ENCODE measurements around the gene PAMR1. TPM values are rescaled to one million over a fixed set of nuclear protein-coding genes. Genes with fewer than 3 reads are reported as not detected.

The PAMR1 gene
- polyA plus RNA-seq, 4 donors = 5.0 to 74.7 (median 15.9) TPM

DNA sequence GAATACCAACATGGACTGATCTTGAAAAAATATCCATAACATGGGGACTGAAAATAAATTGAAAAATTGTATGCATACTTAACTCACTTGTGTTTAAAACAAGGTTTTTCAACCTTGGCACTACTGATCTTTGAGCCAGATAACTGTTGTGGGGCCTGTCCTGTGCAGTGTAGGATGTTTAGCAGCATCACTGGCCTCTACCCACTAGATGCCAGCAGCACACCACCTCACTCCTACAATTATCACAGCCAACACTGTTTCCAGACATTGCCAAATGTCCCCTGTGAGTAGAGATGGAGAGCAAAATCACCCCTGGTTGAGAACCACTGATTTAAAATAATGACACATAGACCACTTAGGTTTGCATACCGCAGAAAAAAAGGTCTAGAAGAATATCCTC is 61.1 kb downstream of the PAMR1 start:
- no peak for DNase-seq (ENCODE audit: low read depth in 4 of 4, low spot score in 3 of 4)

DNA sequence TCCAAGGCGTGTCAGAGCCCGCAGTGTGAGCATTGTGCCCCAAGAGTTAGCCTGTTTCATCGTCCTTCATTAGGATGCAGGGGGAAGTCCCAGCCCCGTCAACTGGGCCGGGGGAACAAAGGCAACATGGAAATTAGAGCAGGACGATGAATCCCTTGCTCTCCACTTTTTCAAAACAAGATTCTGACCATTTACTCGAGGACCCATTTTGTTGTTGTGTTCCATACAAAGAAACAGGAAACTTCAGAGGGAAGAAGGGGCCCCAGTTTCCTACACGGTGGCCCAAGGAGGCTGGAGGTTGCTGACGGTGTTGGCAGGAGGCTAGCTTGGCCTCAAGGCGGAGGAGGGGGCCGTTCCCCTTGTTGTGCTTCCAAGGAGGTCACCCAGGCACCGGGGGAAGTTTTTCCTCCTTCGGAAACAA is 62.1 kb downstream of the PAMR1 start:
- no peak for DNase-seq (ENCODE audit: low read depth in 4 of 4, low spot score in 3 of 4)

DNA sequence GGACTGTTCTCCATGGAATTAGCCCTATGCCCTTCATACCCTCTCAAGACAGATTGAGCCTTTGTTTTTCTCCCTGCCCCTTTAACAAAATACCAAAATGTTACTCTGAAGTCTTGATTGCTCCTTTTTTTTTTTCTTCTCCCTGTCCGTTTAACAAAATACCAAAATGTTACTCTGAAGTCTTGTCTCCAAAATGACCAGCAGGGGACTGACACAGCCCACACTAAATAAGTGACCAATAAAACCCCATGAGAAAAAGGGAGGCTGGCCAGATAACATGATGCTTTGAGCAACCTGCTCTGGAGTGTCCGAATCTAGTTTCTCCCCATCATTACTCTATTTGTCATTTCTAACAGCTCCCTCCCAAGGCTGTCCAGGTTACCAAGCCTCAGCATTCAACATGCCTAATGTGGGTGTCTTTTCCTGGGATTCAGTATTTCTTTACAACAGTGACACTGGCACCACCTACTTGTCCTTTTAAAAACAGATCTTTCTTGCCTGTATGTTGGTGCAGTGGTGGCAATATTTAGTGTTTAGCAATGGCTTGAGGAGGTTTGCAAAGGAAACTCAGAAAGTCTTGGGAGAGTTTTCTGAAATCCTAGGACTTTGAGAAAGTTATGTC is 63.4 kb downstream of the PAMR1 start:
- no peak for DNase-seq (ENCODE audit: low read depth in 4 of 4, low spot score in 3 of 4)

DNA sequence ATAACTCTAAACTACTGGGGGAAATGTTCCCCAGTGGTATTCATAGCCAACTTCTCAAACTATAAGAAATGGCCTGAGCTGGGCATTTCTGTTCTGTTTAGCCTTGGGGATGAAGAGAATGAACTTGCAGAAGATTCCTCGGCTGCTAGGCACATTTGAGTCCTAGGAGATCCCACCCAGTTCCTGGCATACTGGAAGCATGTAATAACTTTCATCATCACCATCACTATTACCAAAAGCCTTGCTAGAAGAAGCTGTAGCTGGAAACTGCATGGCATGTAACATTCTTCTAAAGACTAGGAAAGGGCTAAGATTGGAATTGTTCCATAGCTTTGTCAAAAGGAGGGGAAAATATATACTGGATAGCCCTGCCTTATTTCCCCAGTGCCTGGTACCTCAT is 65.9 kb downstream of the PAMR1 start:
- DNase-seq (ENCODE audit: low read depth in 4 of 4, low spot score in 3 of 4) = no peak

DNA sequence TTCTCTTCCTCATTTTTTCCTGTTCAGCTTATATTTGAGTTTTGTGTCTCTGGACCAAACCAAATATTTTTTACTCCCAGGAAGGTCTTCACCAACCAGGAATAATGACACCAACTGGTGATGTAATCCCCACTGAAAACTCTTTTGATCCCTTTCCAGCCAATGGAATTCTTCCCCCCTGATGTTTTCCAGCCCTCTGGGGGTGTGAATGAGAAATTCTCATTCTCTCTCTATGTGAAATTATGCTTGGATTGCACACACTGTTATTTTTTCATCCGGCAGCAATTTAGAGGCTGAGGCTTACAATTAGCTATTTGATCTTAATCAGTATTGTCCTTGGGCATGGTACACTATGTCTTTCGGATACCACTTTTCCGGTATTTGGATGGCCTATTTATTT is 66.6 kb downstream of the PAMR1 start:
- DNase-seq (ENCODE audit: low read depth in 4 of 4, low spot score in 3 of 4) = no peak

DNA sequence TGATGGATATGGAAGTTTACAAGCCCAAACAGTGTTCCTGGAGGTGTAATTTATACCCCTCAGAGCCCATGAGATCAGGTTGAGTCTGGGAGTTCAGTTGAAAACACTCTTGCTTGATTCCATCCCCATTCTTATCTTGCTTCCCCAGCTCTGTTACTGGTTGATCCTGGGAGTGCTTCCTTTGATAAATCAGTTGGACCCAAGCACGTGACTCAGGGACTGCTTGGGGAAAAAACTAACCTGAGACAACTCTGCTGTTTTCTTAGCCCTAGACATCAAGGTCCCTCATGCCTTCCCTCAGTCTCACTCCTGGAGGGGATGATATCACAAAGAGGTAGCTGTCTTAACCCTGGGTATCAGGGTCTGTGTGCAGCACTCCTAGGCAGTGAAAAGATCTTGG is 71.1 kb downstream of the PAMR1 start:
- DNase-seq (ENCODE audit: low read depth in 4 of 4, low spot score in 3 of 4) = no peak

DNA sequence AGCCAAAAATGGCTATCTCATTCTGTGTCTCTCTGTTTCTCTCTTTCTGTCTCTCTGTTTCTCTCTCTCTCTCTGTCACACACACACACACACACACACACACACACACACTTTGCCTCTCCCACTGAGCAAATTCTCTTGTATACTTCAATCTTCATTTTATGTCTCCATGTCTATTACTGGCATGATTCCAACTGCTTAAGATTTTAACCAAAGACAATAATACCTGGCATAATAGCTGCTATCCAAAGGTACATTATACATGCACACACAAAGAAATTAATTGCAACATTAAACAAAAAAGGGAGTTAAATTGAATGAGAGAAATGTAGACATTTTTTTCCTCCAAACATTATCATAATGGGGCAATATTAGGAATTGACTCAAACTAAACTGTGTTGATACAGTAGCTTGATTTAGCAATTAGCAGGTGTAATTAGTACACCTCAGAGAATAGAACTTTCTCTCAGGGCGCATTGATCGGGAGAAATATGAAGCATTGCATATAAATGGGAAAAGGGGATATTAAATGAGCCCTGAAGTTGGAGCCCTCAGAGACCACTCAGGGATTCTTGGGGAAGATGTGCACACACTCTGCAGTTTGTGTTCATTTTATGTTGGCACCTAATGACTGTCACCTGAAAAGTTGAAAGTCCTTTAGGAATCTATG is 88.7 kb downstream of the PAMR1 start:
- no peak for DNase-seq (ENCODE audit: low read depth in 4 of 4, low spot score in 3 of 4)

DNA sequence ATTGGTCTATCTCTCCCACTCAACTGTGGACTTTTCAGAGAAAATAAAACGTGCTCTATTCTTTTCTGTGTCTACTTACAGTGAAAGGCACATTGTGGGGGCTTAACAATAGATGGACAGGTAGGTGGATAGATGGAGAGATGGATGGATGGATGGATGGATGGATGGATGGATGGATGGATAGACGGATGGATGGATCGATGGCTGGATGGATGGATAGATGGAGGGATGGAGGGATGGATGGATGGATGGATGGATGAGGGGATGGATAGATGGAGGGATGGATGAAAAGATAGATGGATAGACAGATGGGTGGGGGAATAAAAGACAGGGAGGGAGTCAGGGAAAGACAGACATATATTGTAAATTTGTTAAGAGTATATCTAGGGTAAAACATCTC is 91.8 kb downstream of the PAMR1 start:
- DNase-seq (ENCODE audit: low read depth in 4 of 4, low spot score in 3 of 4) = no peak

DNA sequence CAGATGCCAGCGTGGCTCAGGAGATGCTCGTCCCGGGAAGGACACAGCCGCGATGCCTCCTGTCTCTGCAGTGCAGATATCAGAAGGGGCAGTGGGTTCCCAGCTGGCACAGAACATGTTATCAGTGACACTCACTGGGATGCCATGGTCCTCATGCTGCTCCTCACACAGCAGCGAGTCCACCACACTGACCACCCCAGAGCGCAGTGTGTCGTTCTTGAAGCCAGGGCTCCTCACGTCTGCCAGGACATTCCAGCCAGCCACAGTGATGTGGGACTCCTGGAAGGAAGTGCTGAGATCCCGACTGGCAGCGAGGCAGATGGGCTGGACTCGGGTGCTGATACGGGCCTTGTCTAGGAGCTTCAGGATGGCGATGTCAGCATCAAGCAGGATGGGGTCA is 93.0 kb downstream of the PAMR1 start:
- DNase-seq (ENCODE audit: low read depth in 4 of 4, low spot score in 3 of 4) = no peak

DNA sequence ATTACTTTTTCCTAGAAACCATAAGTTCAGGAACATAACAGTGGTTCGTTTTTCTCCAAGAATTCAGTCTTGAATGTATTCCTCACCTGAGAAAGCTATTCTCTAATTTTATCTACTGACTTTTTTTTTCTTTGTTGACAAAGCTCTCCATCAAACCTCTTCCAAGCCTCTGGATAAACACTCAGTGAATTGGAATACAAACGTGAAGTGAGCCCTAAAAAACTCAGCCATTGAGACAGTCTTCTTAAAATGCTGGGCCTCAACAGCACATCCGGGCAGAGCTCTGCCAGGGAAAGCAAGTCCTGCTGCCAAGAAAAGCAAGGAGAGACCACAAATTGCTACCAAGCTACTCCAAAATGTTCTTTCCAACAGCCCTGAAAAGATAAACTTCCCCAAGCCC is 98.3 kb downstream of the PAMR1 start:
- no peak for DNase-seq (ENCODE audit: low read depth in 4 of 4, low spot score in 3 of 4)

DNA sequence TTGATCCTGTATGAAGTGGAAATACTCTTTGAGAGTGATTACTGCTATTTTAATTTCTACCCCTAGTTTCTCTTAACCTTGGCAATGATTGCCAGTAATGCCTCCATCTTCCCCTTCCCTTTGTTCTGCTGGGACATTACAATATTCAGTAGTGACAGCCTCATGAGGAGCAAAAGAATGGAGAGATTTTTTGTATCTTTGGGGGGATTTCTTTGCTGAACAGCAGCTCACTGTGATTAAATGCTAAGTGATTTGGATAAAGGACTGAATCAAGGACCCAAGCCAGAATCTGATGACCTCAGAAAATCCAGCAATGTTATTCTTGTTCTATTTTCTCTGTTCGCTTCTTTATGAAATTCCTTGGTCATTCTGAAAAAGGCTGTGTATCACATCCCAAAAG is 99.1 kb downstream of the PAMR1 start:
- DNase-seq (ENCODE audit: low read depth in 4 of 4, low spot score in 3 of 4) = no peak

DNA sequence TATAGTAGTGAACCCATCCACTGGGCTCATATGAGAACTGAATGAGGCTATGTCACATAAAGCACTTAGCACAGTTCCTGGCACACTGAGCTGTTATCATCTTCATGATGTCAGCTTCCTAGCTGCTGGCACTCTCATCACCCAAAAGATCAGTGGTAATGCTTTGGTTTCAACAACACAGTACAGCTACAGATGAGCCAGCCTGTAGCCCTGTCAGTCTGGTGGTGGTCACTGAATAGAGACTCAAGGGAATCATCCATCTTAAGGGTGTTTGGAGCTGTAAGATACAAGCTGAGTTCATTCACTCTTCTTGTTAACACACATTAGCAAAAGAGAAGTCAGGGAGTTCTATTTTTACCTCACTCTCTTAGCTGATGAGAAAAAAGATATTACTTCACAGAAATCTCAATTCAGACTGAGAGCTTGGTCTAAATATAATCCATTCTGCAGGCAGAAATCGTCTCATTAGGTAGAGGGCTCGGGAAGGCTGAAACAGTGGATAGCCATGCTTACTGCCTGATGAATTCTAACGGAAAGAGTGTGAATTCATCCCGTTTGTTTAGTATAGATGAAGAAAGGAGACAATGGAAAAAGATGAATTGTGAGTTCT is 99.7 kb downstream of the PAMR1 start:
- DNase-seq (ENCODE audit: low read depth in 4 of 4, low spot score in 3 of 4) = no peak

DNA sequence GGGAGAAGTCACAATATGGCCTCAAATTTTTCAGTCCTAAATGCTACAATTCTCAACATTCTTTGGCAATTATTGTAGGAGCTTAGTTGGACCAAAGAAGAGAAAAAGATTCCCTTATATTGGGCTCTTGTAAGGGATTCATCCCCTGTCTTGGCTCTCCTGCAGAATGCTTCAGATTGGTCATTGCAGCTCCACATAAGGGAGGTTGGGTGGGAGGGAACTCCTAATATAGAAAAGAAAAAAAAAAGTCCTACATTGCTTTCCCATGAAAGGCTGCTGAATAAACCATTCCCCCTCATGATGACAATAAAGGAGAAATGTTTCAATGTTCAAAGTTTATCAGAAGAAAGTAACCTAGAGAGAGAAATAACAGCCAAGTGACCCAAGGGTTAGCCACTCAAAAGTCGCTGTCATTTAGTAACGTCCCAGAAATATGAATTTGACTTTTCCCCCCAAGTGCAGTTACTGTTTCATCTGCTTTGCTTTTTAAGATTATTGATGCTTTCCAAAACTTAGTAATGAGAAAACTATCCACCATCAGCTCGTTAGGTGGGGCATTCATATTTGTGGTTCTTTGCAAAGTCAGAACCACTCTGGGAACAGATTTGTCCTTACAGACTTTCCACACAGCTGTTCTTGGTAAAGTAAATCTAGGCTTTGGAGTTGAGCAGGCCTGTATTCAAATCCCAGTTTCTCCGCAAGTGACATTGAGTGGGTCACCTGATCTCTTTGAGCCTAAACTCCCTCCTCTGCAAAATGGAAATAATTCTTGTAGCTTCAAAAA is 101.1 kb downstream of the PAMR1 start:
- no peak for DNase-seq (ENCODE audit: low read depth in 4 of 4, low spot score in 3 of 4)

DNA sequence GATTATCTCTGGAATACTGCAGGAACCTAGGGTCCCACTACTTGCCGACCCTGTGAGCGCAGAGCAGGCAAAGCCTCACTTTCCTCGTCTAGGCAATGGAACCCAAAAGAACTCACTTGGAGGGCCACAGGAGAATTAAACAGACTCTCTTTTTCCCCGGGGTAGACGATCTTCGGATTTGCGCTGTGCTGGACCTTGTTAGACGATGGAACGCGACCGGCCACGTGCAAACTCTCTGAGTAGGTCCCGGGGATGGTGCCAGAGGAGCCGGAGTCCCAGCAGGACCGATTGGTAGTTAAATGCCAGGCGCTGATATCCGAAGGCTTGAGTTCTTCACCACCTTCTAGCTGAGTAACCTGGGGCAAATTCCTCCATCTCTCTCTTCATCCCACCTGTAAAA is 105.0 kb downstream of the PAMR1 start:
- no peak for DNase-seq (ENCODE audit: low read depth in 4 of 4, low spot score in 3 of 4)

DNA sequence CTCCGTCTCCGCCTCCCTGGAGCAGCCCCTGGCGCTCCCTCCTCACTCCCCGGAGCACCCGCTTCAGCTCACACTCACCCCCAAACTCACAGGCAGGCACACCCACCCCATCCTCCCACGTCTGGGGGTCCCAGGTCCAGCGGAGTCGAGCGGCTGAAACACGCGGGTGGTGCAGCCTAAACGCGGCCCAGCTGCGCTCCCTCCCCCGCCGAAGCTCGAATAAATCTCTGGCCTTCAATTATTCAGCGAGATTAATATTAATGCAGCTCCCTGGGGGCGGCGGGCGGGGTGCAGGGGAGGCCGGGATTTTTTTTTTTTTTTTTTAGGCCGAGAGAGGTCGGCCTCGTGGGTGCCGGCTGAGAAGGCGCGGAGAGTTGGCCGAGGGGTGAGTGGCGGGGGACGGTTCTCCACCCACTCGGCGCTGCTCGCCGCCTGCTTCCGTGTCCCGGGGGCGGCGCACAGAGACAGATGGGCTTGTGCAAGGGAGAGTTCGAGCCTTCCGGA is 105.5 kb downstream of the PAMR1 start:
- no peak for DNase-seq (ENCODE audit: low read depth in 4 of 4, low spot score in 3 of 4)

DNA sequence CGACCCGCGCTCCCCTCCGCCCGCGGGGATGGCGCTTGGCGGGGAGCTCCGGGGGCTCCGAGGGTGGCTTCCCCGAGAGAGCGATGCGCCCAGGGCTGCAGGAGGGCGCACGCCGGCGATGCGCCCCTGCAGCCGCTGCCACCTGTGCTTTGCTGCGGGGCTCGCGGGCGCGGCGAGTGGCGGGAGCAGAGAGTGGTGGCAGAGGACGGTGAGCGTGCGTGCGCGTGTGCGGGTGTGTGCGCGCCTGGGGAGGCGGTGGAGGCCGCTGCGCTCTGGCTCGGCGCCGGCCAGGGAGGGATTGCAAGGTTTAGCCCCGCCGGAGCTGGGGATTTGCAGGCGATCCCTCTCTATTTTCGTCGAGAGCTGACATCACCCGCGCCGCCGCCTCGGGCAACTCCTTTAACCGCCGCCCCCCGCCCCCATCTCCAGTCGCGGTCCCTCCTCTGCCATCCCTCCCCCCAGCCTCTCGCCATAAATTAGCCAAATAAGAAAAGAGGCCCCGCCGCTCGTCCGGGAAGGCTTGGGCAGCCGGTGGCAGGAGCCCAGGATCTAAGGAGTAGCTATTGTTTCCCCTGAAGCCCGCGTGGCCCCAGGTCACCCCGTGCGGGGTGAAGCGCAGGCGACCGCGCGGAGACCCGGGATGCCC is 106.1 kb downstream of the PAMR1 start, which contains the start of gene SLC1A2:
SLC1A2 (minus strand) TSS at position 375 of the 646 bp plus-strand sequence. CDS start 592 bp downstream, outside the sequence.
- no peak for DNase-seq (ENCODE audit: low read depth in 4 of 4, low spot score in 3 of 4)

DNA sequence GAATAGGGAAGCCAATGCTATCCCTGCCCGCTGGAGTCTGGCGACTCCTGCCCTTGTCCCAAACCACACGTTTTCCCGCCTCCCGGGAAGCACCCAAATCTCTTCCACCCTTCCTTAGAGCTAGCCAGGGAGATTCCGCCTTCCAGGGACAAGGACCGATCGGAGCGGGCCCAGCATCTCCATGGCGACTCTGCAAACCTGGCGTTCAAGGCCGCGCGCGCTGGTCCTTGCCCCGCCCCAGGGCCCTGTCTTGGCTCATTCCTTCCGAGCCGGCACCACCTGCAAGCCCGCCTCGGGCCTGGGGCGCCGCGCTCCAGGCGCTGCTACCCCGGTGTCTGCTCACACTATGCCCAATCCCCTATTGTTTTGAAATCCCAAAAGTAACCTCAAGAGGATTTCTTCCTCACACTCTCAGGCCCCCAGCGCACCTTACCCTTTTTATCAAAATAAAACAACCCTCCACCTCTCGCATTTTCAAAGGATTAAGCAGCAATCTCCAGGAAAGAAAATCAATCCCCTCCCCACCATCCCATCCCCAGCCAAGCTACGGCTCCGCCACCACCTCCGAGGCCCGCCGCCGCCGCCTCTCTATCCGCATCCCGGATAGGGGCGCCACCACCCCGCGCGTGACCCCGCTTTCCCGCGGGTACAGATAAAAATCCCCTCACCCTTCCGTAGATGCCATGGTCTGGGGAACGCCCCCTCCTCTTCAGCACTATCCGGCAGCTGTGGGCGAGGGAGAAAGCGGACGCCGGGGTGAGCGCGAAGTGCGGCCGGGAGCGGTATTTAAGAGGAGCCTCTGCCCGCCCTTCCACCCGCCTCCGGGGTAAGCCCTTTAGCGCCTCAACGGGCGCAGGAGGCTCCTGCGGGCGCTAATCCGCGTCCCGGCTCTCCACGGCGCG is 106.9 kb downstream of the PAMR1 start:
- no peak for DNase-seq (ENCODE audit: low read depth in 4 of 4, low spot score in 3 of 4)

DNA sequence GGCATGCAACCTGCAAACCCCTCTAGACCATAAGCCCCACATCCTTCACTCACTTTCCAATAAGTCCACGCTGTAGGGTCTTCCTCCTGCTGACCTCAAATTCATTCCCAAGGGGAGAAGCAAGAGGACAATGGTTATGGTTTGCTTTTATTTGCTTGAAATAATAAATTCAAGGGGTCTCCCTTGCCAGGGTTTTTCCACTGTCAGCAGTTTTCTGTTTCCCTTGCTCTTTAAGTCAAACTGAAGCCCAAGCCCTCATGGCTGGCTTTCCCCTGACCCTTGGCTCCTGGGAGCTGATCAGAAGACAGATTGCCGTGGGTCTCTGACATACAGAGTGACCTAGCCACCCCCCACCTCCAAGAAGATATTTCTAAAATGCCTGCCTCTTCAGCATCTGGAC is 109.9 kb downstream of the PAMR1 start:
- DNase-seq (ENCODE audit: low read depth in 4 of 4, low spot score in 3 of 4) = no peak

DNA sequence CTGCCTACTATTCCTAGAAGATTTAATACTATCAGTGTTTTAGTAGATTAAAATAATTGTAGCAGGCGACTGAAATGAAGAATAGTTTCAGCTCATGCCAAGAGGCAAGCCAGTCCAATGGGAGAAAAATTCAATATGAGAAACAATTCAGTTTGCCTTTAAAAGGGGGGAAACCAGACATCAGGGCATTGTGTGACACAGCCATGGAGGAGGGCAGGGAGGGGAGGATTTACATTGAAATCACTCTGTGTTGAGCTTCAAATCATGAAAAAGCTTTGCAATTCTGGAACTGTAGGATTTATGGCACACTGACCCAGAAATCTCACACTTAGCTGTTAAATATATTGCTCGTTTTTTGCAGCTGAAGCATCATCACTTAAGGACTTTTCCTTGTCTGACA is 110.6 kb downstream of the PAMR1 start:
- no peak for DNase-seq (ENCODE audit: low read depth in 4 of 4, low spot score in 3 of 4)

DNA sequence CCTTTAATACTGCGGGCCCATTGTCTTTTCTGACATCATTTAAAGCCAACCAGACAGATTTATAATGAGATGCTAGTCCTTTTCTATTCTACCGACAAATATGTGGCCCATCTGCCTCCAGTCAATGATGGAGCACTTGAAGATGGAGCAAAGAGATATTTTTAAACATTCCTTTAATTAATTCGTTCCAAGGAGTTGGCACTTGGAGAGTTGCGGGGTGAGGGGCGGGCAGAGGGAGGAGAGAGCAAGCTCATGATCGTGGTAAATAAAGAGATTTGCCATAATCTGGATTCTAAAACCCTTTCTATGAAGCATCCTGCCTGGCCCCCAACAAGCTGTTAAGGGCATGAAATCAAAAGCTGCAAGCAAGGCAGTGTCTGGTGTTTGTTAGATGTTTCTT is 111.1 kb downstream of the PAMR1 start:
- DNase-seq (ENCODE audit: low read depth in 4 of 4, low spot score in 3 of 4) = no peak
